ENCODE results near the gene PPP1R12B. TPM values are rescaled to one million over a fixed set of nuclear protein-coding genes. Genes with fewer than 3 reads are reported as not detected.
A peak's percentile ranks its signal among the peaks of the same experiment; 100 is the strongest.
"Not testable (repeated sequence)": the region's sequence is repeated elsewhere in the genome, so short reads cannot be mapped to it uniquely, and the experiment has no call there.

PPP1R12B gene
- total RNA-seq, 1 experiment from 2014 or later, result 21.2 TPM

DNA sequence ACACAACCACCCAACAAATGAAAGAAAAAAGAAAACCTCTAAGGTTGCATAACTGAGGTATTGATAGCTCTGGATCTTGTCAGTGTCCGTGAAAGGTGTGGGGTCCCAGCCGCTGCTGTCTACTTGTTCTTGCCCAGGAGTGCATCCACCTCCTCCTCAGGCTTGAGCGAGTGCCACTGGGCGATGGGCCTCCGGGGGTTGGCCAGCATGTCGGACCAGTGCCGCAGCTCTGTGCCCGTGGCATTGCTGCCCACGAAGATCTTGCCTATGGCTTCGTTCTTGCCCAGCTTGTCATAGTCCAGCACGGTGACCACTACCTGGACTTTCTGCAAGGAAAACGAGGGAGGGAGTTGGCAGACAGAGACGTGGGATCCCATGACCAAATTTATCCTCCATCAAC, 248.1 kb downstream of the PPP1R12B start:
- H3K9me3 ChIP-seq (replicated peaks), result no peaks in the 10 kb centered on the region

DNA sequence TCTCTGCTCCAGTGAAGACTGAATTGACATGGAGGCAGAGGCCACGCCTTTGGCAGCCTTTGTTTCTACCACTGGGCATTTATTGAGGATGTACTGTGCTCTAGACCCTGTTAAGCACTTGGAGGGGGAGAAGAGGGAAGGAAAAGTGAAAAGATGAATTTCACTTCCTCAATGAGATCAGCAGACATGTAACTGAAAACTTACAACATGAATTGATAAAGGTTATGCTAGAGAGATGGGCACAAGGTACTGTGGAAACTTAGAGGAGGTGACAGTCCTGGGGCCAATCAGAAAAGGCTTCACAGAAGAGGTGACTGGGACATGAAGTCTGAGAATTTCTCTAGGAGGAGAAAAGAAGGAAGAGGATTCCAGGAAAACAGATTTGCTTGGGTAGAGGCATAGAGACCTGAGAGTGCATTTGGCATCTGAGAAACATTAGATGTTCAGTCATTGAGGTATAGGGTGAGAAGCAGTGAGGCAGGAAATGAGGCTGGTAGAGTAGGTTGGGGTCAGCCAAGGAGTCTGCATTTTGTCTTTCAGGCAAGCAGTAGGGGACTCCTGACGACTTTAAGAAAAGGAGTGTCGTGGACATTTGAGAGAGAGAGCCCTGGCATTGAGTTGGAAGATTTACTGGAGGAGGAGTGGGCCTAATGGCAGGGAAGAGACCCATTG, 248.7 kb downstream of the PPP1R12B start:
- no peaks in the 10 kb centered on the region for H3K27me3 ChIP-seq
- peaks cover 19% of the 10 kb centered on the region for H3K4me1 ChIP-seq
- H3K4me3 ChIP-seq, result no peak overlapping the region
- H3K36me3 ChIP-seq, result no peaks in the 10 kb centered on the region
- no peak overlapping the region for H3K27ac ChIP-seq
- H3K9me3 ChIP-seq (replicated peaks), result no peaks in the 10 kb centered on the region
- DNase-seq, result no peak

More for the DNA sequence above, 248.1 kb downstream of the PPP1R12B start:
- H3K36me3 ChIP-seq, result no peaks in the 10 kb centered on the region
- no peaks in the 10 kb centered on the region for H3K27me3 ChIP-seq
- H3K27ac ChIP-seq, result no peak overlapping the region
- peaks cover 25% of the 10 kb centered on the region for H3K4me1 ChIP-seq
- no peak for DNase-seq
- H3K4me3 ChIP-seq, result no peak overlapping the region

DNA sequence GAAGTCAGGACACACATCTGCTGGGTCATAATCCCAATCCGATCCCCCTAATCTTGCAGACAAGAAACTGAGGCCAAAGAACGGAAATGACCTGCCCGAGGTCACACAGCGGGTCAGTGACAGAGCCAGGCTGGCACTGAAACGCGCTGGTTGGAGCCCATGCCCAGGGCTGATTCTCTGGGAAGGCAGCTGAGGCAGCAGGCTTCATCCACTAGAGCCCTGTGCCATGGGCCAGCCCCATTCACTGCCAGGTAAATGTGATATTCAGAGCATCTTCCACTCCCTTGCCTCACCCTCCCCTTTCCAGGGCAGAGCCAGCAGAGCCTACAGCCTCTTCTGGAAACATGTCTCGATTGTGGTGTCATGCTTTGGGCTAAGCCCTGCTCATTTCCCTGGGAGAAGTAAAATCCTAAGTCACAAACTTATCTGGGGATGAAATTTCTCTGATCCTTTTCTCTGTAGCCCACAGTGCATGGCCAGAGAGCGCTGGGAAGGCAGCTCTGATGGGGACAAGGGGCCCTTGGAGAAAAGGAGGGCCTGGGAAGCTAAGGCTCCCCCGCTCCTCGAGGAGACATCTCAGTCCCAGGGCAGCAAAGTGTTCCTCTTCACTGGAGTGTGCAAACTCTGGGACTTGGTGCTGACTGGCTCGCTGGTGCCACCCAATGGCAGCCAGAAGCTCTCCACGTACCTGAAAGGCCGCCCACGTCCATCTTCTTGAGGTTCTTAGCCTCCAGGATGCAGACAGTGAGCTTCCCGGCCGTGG, 251.4 kb downstream of the PPP1R12B start:
- no peak overlapping the region for H3K27ac ChIP-seq
- DNase-seq, result peak; percentile 82 to 91

DNA sequence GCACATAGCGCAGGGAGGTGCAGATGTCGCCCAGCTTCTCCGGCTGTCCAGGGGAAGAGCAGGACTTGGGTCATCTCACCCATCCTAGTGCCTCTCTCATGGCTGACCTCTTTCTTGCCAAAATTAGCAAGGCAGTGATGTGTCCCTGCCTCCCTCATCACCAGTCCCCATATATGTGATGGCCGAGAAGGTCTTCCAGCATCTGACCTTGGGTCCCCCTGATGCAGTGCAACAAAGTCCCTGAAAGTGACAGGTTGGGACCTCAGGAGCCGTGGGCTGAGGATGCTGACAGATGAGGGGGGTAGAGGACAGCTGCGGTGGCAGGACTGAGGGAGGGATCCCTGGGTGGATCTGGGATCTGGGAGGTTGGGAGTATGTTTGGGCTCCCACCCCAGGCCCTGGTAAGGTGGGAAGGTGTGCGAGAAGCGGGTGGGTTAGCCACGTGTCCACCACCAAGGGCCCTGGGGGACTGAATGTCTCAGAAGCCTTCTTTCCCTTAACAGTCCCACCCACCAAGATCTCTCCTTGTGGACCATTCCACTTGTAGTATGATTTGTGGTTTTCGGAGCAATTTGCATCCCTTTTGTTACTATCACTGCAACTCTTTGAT, 252.0 kb downstream of the PPP1R12B start:
- H3K27ac ChIP-seq, result no peak overlapping the region
- H3K4me3 ChIP-seq, result no peak overlapping the region
- H3K9me3 ChIP-seq (replicated peaks), result no peaks in the 10 kb centered on the region
- H3K36me3 ChIP-seq, result no peaks in the 10 kb centered on the region
- H3K27me3 ChIP-seq, result no peaks in the 10 kb centered on the region
- no peak for DNase-seq
- H3K4me1 ChIP-seq, result peaks cover 3% of the 10 kb centered on the region; the same call in 1 of the 2 replicates

More for the DNA sequence above, 251.4 kb downstream of the PPP1R12B start:
- H3K36me3 ChIP-seq, result no peaks in the 10 kb centered on the region
- H3K27me3 ChIP-seq, result no peaks in the 10 kb centered on the region
- no peak overlapping the region for H3K4me3 ChIP-seq
- no peaks in the 10 kb centered on the region for H3K9me3 ChIP-seq (replicated peaks)
- peaks cover 3% of the 10 kb centered on the region; the same call in 1 of the 2 replicates for H3K4me1 ChIP-seq

DNA sequence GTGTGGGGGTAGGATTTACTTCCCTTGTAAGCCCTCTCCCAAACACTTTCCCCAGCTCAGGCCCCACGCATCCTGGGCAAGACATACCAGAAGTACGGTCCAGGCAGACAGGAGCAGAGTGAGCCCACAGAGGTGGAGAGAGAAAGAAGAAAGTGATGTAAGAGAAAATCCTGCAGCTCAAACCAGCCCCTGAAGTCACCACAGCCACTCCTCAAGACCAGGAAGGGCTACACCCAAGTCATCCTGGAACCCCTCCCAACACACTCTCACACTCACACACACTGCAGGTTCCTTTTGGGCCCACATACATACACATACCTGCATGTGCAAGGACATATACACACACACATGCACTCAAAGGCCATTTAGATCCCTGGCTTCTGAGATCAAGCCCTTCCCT, 254.9 kb downstream of the PPP1R12B start:
- Histone ChIP-seq H3K4me3 (no peak overlapping the region), H3K27me3 (no peaks in the 10 kb centered on the region), H3K9me3 (replicated peaks) (no peaks in the 10 kb centered on the region), H3K27ac (no peak overlapping the region), H3K36me3 (no peaks in the 10 kb centered on the region), H3K4me1 (peaks cover 3% of the 10 kb centered on the region; the same call in 1 of the 2 replicates)
- DNase-seq, result no peak

DNA sequence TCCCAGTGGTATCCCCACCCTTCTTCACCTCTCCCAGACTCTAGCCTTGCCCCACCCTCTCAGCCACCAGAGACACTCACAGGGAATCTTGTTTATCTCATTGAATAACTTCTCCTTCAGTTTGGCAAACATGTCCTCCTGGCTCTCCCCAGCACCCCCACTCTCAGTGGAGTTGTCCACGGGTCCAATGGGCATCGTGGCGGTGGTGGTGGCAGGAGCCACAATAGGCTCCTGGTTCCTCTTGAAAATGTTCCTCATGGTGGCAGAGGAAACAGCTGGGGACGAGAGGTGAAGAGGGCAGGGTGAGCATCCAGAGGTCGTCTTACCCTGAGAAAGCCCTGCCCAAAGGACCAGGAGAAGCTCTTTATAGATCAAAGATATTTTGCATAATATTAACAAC, 257.0 kb downstream of the PPP1R12B start:
- DNase-seq, result no peak
- H3K27me3 ChIP-seq, result no peaks in the 10 kb centered on the region
- no peak overlapping the region for H3K4me3 ChIP-seq
- no peaks in the 10 kb centered on the region for H3K4me1 ChIP-seq
- H3K9me3 ChIP-seq (replicated peaks), result 0 out of 2 replicates have a peak, but pooled peaks cover 5% of the 10 kb centered on the region
- no peak overlapping the region for H3K27ac ChIP-seq
- H3K36me3 ChIP-seq, result no peaks in the 10 kb centered on the region

DNA sequence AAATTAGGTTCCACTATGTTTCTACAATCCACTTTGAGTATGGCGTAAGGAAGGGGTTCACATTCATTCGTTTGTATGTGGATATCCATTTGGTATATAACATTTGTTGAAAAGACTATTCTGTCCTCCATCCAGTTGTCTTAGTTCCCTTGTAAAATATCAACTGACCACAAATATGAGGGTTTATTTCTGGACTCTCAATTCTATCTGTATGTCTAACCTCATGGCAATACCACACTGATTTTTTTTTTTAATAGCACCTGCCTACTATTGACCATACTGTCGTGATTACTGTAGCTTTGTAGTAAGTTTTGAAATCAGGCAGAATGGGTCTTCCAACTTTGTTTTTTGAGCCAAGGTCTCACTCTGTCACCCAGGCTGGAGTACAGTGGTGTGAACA, 263.5 kb downstream of the PPP1R12B start:
- H3K36me3 ChIP-seq; H3K4me3 ChIP-seq; DNase-seq; H3K27me3 ChIP-seq; H3K27ac ChIP-seq; H3K9me3 ChIP-seq (replicated peaks): not testable (repeated sequence)
- H3K4me1 ChIP-seq, result peaks cover 24% of the 10 kb centered on the region

DNA sequence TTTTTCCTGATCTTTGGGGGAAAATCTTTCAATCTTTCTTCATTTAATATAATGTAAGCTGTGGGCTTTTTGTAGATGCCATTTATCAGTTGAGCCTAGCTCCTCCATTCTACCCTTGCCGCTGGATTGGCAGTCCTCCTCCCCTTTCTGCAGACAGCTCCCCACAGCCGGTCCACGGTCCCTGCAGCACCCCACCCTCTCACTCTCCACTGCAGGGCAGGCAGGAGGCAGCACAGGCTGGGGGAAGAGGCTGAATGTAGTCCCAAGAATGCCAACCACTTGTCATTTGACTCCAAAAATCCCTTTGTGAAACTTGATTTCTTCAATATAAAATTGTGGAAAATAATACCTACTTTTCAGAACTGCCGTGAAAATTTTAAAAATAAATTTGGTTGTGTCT, 265.1 kb downstream of the PPP1R12B start:
- no peak for DNase-seq
- peaks cover 5% of the 10 kb centered on the region; the same call in 1 of the 2 replicates for H3K9me3 ChIP-seq (replicated peaks)
- H3K4me3 ChIP-seq, result no peak overlapping the region
- peaks cover 26% of the 10 kb centered on the region for H3K4me1 ChIP-seq
- H3K36me3 ChIP-seq, result no peaks in the 10 kb centered on the region
- H3K27me3 ChIP-seq, result no peaks in the 10 kb centered on the region
- H3K27ac ChIP-seq, result no peak overlapping the region

DNA sequence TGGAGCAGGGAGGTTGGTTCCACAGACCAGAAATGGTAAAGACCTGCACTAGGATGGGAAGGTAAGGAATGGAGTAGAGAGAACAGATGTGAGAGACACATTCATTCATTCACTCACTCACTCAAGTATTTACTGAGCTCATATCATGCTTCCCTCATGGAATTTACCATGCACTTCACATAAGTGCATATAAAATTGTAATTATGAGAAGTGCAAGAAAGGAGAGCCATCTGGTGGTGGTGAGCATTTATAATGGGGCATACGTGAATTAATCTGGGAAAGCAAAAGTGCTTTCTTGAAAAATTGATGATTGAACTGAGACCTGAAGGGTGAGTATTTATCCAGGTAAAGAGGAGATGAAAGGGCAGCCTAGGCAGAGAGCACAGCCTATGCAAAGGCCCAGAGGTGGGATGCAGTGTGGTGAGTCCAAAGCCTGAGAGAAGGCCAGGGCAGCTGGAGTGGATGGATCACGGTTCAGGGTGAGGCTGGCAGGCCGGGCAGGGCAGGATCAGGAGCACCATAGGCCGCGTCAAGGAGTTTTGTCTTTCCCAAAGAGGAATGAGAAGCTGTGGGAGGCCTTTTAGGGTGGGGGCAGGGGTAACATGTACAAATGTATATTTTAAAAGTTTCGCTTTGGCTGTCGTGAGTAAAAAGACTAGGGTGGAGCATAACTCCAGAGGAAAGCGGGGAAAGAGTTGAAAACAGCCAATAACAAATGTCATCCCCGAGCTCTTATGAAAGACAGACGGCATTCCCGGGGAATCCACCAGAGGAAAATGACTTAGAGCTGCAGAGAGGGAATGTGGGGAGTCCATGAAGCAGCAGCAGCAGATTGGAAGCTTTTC, 266.1 kb downstream of the PPP1R12B start:
- not testable (repeated sequence) for H3K9me3 ChIP-seq (replicated peaks); H3K27me3 ChIP-seq; H3K4me3 ChIP-seq; DNase-seq; H3K36me3 ChIP-seq
- Histone ChIP-seq H3K4me1 (peaks cover 31% of the 10 kb centered on the region), H3K27ac (peak overlapping the region; percentile 65; the same call in 1 of the 2 replicates)

DNA sequence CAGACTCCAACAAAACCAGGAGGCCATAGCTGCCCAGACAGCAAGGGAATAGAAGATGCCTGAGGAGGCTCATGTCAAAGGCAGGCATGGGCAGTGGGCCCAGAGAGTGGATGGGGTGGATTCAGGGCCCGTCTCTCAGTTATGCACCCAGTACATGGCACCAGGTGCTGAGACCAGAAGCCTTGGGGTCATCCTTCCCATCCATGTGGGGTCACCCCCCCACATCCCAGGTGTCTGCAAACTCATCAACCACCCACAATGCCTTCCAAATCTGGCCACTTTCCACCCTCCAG, 266.7 kb downstream of the PPP1R12B start:
- not testable (repeated sequence) for DNase-seq; H3K4me3 ChIP-seq; H3K36me3 ChIP-seq; H3K27me3 ChIP-seq; H3K9me3 ChIP-seq (replicated peaks)
- H3K27ac ChIP-seq, result peak overlapping the region; percentile 65
- H3K4me1 ChIP-seq, result peaks cover 31% of the 10 kb centered on the region

DNA sequence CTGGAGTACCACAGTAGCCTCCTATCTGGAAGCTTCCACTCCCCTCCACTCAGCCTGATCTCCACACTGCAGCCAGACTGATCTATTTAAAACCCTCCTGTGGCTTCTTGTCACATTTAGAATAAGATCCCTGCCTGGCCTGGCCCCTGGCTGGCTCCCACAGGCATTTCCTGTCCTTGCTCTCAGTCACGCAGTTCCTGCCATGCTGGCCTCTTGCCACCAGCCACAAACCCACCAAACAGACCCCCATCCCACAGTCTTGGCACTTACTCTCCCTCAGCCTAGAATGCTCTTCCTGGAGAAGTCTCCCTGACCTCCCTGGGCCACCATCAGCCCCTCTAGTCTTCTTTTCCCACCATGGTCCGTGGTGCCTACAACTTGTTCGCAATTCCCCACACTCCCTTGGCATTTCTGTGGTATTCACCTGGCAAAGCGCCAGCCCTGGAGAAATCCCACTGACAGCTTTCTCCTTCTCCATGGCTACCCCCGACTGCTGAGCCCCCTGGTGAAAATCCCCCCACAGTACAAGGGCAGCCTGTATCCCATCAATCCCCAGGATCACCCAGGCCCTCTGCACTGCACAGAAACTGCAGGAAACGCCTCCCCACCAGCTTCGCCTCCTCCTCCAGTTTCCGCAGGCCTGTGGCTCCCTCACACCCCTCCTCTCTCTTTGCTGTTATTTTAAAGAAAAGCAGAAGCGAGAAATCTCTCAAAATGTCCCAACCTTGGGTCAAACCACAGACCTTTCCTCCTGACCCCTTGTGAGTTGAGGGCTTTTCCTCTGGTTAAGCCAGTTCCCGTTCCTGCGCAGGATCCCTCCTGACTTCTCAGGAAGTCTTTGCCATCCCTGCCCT, 267.2 kb downstream of the PPP1R12B start:
- H3K27me3 ChIP-seq, result no peaks in the 10 kb centered on the region
- H3K27ac ChIP-seq, result peak overlapping the region; percentile 65
- DNase-seq, result peak; percentile 88 to 90
- peaks cover 31% of the 10 kb centered on the region for H3K4me1 ChIP-seq
- H3K4me3 ChIP-seq, result peak overlapping the region; percentile 13
- H3K9me3 ChIP-seq (replicated peaks), result no peaks in the 10 kb centered on the region; the same call in 1 of the 2 replicates
- H3K36me3 ChIP-seq, result no peaks in the 10 kb centered on the region

DNA sequence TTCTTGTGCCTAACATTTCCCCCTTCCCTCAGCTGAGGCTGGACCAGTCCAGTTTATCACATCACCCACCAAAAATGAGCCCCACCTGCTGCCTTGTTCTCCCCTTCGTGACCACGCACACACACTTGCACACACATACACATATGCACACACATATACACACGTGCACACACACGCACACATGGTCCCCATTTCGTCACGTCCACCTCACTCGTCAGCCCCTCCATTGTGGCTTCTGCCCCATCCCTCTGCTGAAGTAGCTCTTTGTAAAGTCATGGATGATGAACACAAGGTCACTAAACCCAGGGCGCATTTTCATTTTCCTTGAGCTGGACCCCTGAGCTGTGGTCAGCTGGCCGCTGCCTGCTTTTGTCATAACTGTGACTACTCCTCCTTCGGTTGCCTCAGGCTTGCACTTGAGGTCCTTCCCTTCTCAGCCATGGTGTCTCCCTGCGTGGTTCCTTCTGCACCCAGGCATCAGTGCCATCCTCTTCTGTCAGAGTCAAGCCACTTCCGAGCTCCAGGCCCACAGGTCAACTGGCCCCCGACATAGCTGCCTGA, 267.9 kb downstream of the PPP1R12B start:
- H3K36me3 ChIP-seq, result no peaks in the 10 kb centered on the region
- H3K9me3 ChIP-seq (replicated peaks), result no peaks in the 10 kb centered on the region; the same call in 1 of the 2 replicates
- H3K27me3 ChIP-seq, result no peaks in the 10 kb centered on the region
- DNase-seq, result no peak
- H3K4me3 ChIP-seq, result no peak overlapping the region; the same call in 1 of the 2 replicates
- peak overlapping the region; percentile 65; the same call in 1 of the 2 replicates for H3K27ac ChIP-seq
- H3K4me1 ChIP-seq, result peaks cover 31% of the 10 kb centered on the region

DNA sequence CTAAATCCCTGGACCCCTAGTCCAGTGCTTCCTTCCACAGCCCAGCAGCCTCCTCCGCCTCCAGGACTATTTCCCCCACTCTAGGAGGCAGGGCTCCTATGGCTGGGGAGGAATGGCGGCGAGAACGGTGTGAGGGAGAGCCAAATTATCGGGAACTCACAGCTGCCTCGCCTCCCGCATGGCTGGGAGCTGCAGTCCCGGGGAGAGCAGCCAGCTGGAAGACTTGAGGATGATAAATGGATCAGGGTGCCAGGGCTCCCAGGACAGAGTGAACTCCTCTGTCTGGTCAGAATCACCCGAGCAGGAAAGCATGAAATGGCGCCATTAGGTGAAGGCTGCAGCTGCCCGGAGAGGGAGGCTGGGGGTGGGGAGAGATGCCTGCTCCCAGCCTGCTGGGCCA, 270.5 kb downstream of the PPP1R12B start:
- Histone ChIP-seq H3K27ac (peak overlapping the region; percentile 30), H3K4me1 (peaks cover 40% of the 10 kb centered on the region)
- not testable (repeated sequence) for H3K27me3 ChIP-seq

More for the DNA sequence above, 270.5 kb downstream of the PPP1R12B start:
- peak overlapping the region; percentile 37 for H3K4me3 ChIP-seq
- peak; percentile 29 to 33 for DNase-seq
- not testable (repeated sequence) for H3K36me3 ChIP-seq; H3K9me3 ChIP-seq (replicated peaks)
